Endothelial cell (in vitro differentiated cells): Measurements from ENCODE around the gene ZC3H12A. TPM values are rescaled to one million over a fixed set of nuclear protein-coding genes. Genes with fewer than 3 reads are reported as not detected.

Source experiments
- DNase-seq: peaks from one replicate; pipeline ENCODE4 v3.0.0; 2021; ENCODE audit warnings: low spot score
- H3K27ac Mint-ChIP-seq: one replicate; pipeline ENCODE4 v1.8.0; 2021; ENCODE audit warnings: mixed read lengths, inconsistent platforms; ENCODE audit not compliant: unreplicated experiment
- H3K27me3 Mint-ChIP-seq: one replicate; pipeline ENCODE4 v1.8.0; 2021; ENCODE audit warnings: mild to moderate bottlenecking, moderate library complexity, mixed read lengths, inconsistent platforms; ENCODE audit not compliant: unreplicated experiment
- H3K36me3 Mint-ChIP-seq: one replicate; pipeline ENCODE4 v1.8.0; 2021; ENCODE audit warnings: mild to moderate bottlenecking, low read depth, mixed read lengths, inconsistent platforms; ENCODE audit not compliant: unreplicated experiment
- H3K4me1 Mint-ChIP-seq: one replicate; pipeline ENCODE4 v1.8.0; 2021; ENCODE audit warnings: mild to moderate bottlenecking, mixed read lengths, inconsistent platforms; ENCODE audit not compliant: unreplicated experiment
- H3K4me3 Mint-ChIP-seq: one replicate; pipeline ENCODE4 v1.8.0; 2021; ENCODE audit warnings: mild to moderate bottlenecking, mixed read lengths, inconsistent platforms; ENCODE audit not compliant: unreplicated experiment
- H3K9me3 Mint-ChIP-seq: one replicate; pipeline ENCODE4 v1.8.0; 2021; ENCODE audit warnings: mixed read lengths, inconsistent platforms; ENCODE audit not compliant: unreplicated experiment
- total RNA-seq: library from RNA; stranded (reverse); fragmentation: NEBNext Ultra II Directional; extraction: Animal tissue kit (Norgen Biotek cat#: 25700); gene quantifications from one replicate; pipeline ENCODE4 v1.2.1, GENCODE V29; 2021; ENCODE audit not compliant: unreplicated experiment
- TF ChIP-seq, protein P1 (sequence below): fragments of 200-600 bp; sonication (generic); IDR thresholded peaks from one replicate; pipeline ENCODE4 v1.5.0; 2021; ENCODE audit warnings: antibody characterized with exemption; ENCODE audit not compliant: unreplicated experiment

Gene ZC3H12A
- total RNA-seq, 1 donor from 2014 or later: 5.4 TPM

DNA sequence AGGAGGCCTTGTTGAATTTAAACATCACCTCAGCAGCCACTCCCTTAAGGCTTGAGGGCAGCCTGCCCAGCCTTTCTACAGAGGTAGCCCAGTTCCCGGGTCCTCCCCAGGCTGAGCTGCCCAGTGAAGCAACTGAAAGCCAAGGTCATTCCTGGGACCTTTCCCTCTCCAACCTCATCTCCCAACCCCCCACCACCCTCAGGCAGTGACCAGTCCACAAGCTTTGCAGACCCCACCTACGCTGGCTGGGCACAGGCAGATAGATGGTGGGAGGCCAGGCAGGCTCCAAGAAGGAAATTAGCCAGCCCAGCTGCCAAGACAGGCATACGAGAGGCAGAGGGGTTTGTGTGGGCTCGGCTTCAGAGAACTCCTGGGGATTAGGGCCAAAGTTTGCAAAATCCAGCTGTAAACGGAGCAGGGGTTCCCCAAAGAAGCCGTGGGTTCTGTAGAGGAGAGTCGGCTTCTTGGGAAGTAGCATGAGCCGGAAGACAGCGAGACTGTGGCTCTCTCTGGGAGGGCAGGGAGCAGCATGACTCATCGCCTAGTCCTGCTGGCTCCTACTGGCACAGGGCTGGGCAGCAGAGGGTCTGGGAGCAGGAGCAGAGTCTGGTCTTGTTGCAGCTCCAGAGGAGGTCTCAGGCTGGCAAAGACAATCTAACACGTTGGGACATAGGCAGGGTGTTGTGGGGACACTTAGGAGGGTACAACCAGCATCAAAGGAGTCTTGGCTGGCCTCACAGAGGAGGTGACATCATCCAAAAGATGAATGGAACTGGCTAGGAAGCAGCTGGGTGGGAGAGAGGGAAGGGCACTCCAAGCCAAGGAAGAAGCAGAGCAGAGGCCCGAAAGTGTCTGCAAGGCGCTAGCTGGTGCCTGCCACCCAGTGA, 2.8 kb upstream of the ZC3H12A start:
- Mint-ChIP-seq H3K27me3 (peaks cover 12% of the 10 kb centered on the region), H3K4me1 (peaks cover 17% of the 10 kb centered on the region), H3K4me3 (no peak overlapping the region), H3K27ac (no peak overlapping the region), H3K36me3 (no peaks in the 10 kb centered on the region), H3K9me3 (no peaks in the 10 kb centered on the region)
- DNase-seq: no peak
- TF ChIP-seq, protein P1, sequence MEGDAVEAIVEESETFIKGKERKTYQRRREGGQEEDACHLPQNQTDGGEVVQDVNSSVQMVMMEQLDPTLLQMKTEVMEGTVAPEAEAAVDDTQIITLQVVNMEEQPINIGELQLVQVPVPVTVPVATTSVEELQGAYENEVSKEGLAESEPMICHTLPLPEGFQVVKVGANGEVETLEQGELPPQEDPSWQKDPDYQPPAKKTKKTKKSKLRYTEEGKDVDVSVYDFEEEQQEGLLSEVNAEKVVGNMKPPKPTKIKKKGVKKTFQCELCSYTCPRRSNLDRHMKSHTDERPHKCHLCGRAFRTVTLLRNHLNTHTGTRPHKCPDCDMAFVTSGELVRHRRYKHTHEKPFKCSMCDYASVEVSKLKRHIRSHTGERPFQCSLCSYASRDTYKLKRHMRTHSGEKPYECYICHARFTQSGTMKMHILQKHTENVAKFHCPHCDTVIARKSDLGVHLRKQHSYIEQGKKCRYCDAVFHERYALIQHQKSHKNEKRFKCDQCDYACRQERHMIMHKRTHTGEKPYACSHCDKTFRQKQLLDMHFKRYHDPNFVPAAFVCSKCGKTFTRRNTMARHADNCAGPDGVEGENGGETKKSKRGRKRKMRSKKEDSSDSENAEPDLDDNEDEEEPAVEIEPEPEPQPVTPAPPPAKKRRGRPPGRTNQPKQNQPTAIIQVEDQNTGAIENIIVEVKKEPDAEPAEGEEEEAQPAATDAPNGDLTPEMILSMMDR: no peak

DNA sequence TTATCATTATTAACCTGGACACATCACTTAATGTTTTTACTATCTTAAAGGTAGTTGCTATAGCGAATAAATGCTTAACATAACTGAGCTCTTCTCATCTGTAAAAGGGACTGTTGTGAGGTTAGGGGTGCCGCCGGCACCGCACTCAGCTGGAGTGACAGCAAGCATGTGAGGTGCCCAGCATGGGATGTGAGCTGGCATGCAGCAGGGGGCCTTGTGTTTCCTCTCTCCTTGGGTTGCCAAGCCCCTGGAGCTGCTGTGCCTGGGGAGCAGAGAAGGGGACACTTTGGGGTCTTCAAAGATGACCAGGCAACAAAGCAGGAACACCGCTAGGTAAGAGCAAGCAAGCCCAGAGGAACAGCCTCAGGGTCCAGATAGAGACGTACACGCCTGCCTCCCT, 2.1 kb upstream of the ZC3H12A start:
- peaks cover 23% of the 10 kb centered on the region for H3K4me1 Mint-ChIP-seq
- no peaks in the 10 kb centered on the region for H3K9me3 Mint-ChIP-seq
- H3K36me3 Mint-ChIP-seq: no peaks in the 10 kb centered on the region
- H3K27me3 Mint-ChIP-seq: peaks cover 12% of the 10 kb centered on the region
- TF ChIP-seq, protein P1: no peak
- no peak overlapping the region for H3K27ac Mint-ChIP-seq
- DNase-seq: no peak
- H3K4me3 Mint-ChIP-seq: no peak overlapping the region

DNA sequence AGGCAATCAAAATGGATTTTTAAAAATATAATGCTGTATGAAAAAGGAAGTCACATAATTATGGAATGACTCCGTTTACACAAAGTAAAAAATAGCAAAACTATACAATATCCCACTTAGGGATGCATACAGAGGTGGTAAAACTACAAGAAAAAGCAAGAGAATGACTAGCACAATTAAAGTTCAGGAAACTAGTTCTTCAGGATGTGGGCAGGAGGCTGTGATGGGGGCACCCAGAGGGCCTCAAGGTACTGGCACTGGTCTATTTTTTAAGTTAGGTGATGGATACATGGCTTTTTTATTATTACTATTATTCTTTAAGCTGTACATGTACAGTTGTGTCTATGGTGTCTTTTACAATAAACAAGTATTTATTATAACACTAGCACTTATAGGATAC, 1.4 kb upstream of the ZC3H12A start:
- H3K27ac Mint-ChIP-seq: peak overlapping the region; percentile 80
- H3K27me3 Mint-ChIP-seq: peaks cover 15% of the 10 kb centered on the region
- no peak for DNase-seq
- peak overlapping the region; percentile 69 for H3K4me3 Mint-ChIP-seq
- no peaks in the 10 kb centered on the region for H3K9me3 Mint-ChIP-seq
- TF ChIP-seq, protein P1: no peak
- no peaks in the 10 kb centered on the region for H3K36me3 Mint-ChIP-seq
- H3K4me1 Mint-ChIP-seq: peaks cover 28% of the 10 kb centered on the region

DNA sequence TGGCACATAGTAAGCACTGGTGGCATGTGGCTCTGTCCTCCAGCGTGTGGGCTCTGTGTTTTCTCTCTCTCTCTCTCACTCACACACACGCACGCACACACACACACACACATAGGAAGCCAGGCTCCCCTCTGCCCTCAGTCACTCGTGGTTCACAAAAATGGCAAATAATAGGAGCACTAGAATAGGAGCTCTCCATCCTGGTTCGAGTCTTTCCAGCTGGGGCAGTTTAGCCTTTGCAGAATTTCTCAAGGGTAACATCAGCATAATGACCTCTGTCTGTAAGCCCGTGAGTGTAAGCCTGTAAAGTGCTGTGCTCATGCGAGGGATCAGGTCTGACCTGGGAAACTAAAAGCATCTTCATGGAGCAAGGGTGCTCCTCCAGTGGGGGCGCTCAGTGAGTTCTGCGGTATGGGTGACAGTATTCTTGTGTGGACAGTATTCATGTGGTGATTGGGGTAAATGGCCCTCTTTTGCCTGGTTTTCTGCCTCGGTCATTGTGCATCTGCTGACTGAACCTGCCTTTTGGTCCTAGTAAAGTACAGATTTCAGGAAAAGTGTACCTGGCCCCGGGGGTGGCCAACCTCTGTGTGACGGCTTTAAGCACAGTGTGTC, 842 bp upstream of the ZC3H12A start:
- peak overlapping the region; percentile 77 for H3K4me3 Mint-ChIP-seq
- H3K27me3 Mint-ChIP-seq: peaks cover 16% of the 10 kb centered on the region
- TF ChIP-seq, protein P1: no peak
- no peaks in the 10 kb centered on the region for H3K9me3 Mint-ChIP-seq
- no peaks in the 10 kb centered on the region for H3K36me3 Mint-ChIP-seq
- DNase-seq: no peak
- H3K4me1 Mint-ChIP-seq: peaks cover 30% of the 10 kb centered on the region
- no peak overlapping the region for H3K27ac Mint-ChIP-seq
